H9 (cell line): Measurements from ENCODE around the gene BACH1. TPM values are rescaled to one million over a fixed set of nuclear protein-coding genes. Genes with fewer than 3 reads are reported as not detected.

ENCODE experiments used
- DNase-seq: peaks from one replicate; pipeline ENCODE4 v3.0.0-alpha.2; 2017
- H2AFZ ChIP-seq: one replicate; pipeline ENCODE4 v1.6.1; 2013; ENCODE audit warnings: mild to moderate bottlenecking, low read length, control low read depth, moderate library complexity
- H2AK5ac ChIP-seq: 2 replicates; pipeline ENCODE4 v1.6.1; 2013; ENCODE audit warnings: low read length, control low read depth, mixed read lengths; ENCODE audit not compliant: insufficient read length
- H2BK120ac ChIP-seq: one replicate; pipeline ENCODE4 v1.6.1; 2013; ENCODE audit warnings: low read depth, mild to moderate bottlenecking, low read length, control low read depth, inconsistent platforms; ENCODE audit not compliant: poor library complexity, severe bottlenecking
- H2BK12ac ChIP-seq: 2 replicates; pipeline ENCODE4 v1.6.1; 2013; ENCODE audit warnings: low read length, control low read depth, mixed read lengths, low read depth; ENCODE audit not compliant: insufficient read length
- H2BK15ac ChIP-seq: 2 replicates; pipeline ENCODE4 v1.6.1; 2013; ENCODE audit warnings: low read depth, low read length, control low read depth
- H2BK20ac ChIP-seq: one replicate; pipeline ENCODE4 v1.6.1; 2013; ENCODE audit warnings: low read depth, mild to moderate bottlenecking, low read length, control low read depth, inconsistent platforms; ENCODE audit not compliant: poor library complexity, severe bottlenecking
- H2BK5ac ChIP-seq: 2 replicates; pipeline ENCODE4 v1.6.1; 2013; ENCODE audit warnings: low read length, control low read depth, mixed read lengths; ENCODE audit not compliant: insufficient read length
- H3K14ac ChIP-seq: 2 replicates; pipeline ENCODE4 v1.6.1; 2013; ENCODE audit warnings: low read length, control low read depth; ENCODE audit not compliant: insufficient read depth
- H3K18ac ChIP-seq: 2 replicates; pipeline ENCODE4 v1.6.1; 2013; ENCODE audit warnings: low read depth, mild to moderate bottlenecking, mixed read lengths, low read length, control low read depth; ENCODE audit not compliant: insufficient read length
- H3K23ac ChIP-seq: 2 replicates; pipeline ENCODE4 v1.6.1; 2013; ENCODE audit warnings: low read length, control low read depth, mixed read lengths, low read depth; ENCODE audit not compliant: insufficient read length
- H3K23me2 ChIP-seq: 2 replicates; pipeline ENCODE4 v1.6.1; 2013; ENCODE audit warnings: low read depth, mild to moderate bottlenecking, mixed read lengths, low read length, control low read depth; ENCODE audit not compliant: insufficient read length, poor library complexity, severe bottlenecking
- H3K27ac ChIP-seq: 2 replicates; pipeline ENCODE4 v1.5.1; 2013; ENCODE audit warnings: low read length, control low read depth, mixed read lengths, low read depth; ENCODE audit not compliant: insufficient read length
- H3K27me3 ChIP-seq: 2 replicates; pipeline ENCODE4 v1.6.1; 2013; ENCODE audit warnings: low read length, control low read depth, inconsistent platforms; ENCODE audit not compliant: insufficient read depth
- H3K4ac ChIP-seq: 2 replicates; pipeline ENCODE4 v1.6.1; 2013; ENCODE audit warnings: low read depth, mild to moderate bottlenecking, control low read depth, inconsistent platforms, low read length, moderate library complexity
- H3K4me1 ChIP-seq: 2 replicates; pipeline ENCODE4 v1.6.1; 2013; ENCODE audit warnings: low read length, control low read depth, inconsistent platforms; ENCODE audit not compliant: insufficient read depth
- H3K4me2 ChIP-seq: 2 replicates; pipeline ENCODE4 v1.6.1; 2013; ENCODE audit warnings: low read length, control low read depth, mixed read lengths; ENCODE audit not compliant: insufficient read length, insufficient read depth
- H3K56ac ChIP-seq: 2 replicates; pipeline ENCODE4 v1.6.1; 2013; ENCODE audit warnings: low read depth, mild to moderate bottlenecking, mixed read lengths, low read length, control low read depth; ENCODE audit not compliant: insufficient read length
- H3K79me1 ChIP-seq: 2 replicates; pipeline ENCODE4 v1.6.1; 2013; ENCODE audit warnings: low read depth, mild to moderate bottlenecking, moderate library complexity, low read length, control low read depth, inconsistent platforms; ENCODE audit not compliant: insufficient read depth, poor library complexity, severe bottlenecking
- H3K79me2 ChIP-seq: 2 replicates; pipeline ENCODE4 v1.6.1; 2013; ENCODE audit warnings: low read length, control low read depth, inconsistent platforms; ENCODE audit not compliant: insufficient read depth
- H3K9ac ChIP-seq: 2 replicates; pipeline ENCODE4 v1.6.1; 2013; ENCODE audit warnings: low read length, control low read depth, mixed read lengths; ENCODE audit not compliant: insufficient read length; ENCODE audit errors: extremely low read depth
- H3K9me3 ChIP-seq: one replicate; pipeline ENCODE4 v1.6.1; 2013; ENCODE audit warnings: low read depth, low read length, inconsistent platforms; ENCODE audit not compliant: control insufficient read depth
- H3T11ph ChIP-seq: one replicate; pipeline ENCODE4 v1.6.1; 2013; ENCODE audit warnings: mild to moderate bottlenecking, low read length, control low read depth, inconsistent platforms
- H4K20me1 ChIP-seq: one replicate; pipeline ENCODE4 v1.6.1; 2013; ENCODE audit not compliant: control insufficient read depth, insufficient read length, insufficient read depth
- H4K5ac ChIP-seq: 2 replicates; pipeline ENCODE4 v1.6.1; 2013; ENCODE audit warnings: low read depth, mild to moderate bottlenecking, mixed read lengths, low read length, control low read depth; ENCODE audit not compliant: insufficient read length
- H4K8ac ChIP-seq: replicated peaks from 2 replicates; pipeline ENCODE4 v1.6.1; 2013; ENCODE audit warnings: low read length, control low read depth, mixed read lengths, low read depth; ENCODE audit not compliant: insufficient read length
- H4K91ac ChIP-seq: 2 replicates; pipeline ENCODE4 v1.6.1; 2013; ENCODE audit warnings: low read depth, mild to moderate bottlenecking, moderate library complexity, mixed read lengths, low read length, control low read depth; ENCODE audit not compliant: insufficient read length
- H3K27ac Mint-ChIP-seq, 3 experiments: 2 replicates in 2 of 3; 3 replicates in 1 of 3; pipeline ENCODE4 v1.8.0; 2020 to 2021; ENCODE audit warnings: mixed read lengths in 3 of 3, mild to moderate bottlenecking in 1 of 3, moderate library complexity in 1 of 3
- H3K27me3 Mint-ChIP-seq: 2 replicates; pipeline ENCODE4 v1.8.0; 2021; ENCODE audit warnings: low read depth, mild to moderate bottlenecking, moderate library complexity, mixed read lengths
- H3K36me3 Mint-ChIP-seq, 3 experiments: 2 replicates in 2 of 3; 3 replicates in 1 of 3; pipeline ENCODE4 v1.8.0; 2020 to 2021; ENCODE audit warnings: low read depth in 3 of 3, mixed read lengths in 3 of 3; ENCODE audit not compliant: insufficient read depth in 1 of 3
- H3K4me1 Mint-ChIP-seq, 2 experiments: 2 replicates each; pipeline ENCODE4 v1.8.0; 2020; ENCODE audit warnings: mixed read lengths in 2 of 2
- H3K4me3 Mint-ChIP-seq, 2 experiments: 2 replicates in 1 of 2; 3 replicates in 1 of 2; pipeline ENCODE4 v1.8.0; 2020 to 2021; ENCODE audit warnings: mild to moderate bottlenecking in 2 of 2, mixed read lengths in 2 of 2, moderate library complexity in 1 of 2
- H3K9me3 Mint-ChIP-seq, 2 experiments: 2 replicates in 1 of 2; 3 replicates in 1 of 2; pipeline ENCODE4 v1.8.0; 2020; ENCODE audit warnings: mild to moderate bottlenecking in 2 of 2, mixed read lengths in 2 of 2, moderate library complexity in 1 of 2
- CTCF ChIP-seq: fragments of 200-600 bp; sonication (generic); conservative IDR thresholded peaks from 3 replicates; pipeline ENCODE4 v1.8.0; 2021; ENCODE audit warnings: antibody characterized with exemption, mild to moderate bottlenecking
- WGBS: extraction: QIAGEN DNeasy Blood & Tissue Kit; methylation state at CpG from one replicate; pipeline ENCODE4 v1.1.7; 2013; ENCODE audit warnings: missing lambda C conversion rate, low lambda C conversion rate, mixed read lengths; ENCODE audit not compliant: insufficient read length; ENCODE audit errors: extremely low coverage; 5-methylcytosine and 5-hydroxymethylcytosine counted together
- total RNA-seq: library from RNA; stranded (reverse); gene quantifications from 2 replicates; pipeline ENCODE4 v1.2.1, GENCODE V29; 2021

The BACH1 gene
- total RNA-seq, 1 experiment from 2014 or later = 42.4 TPM

- Mint-ChIP-seq H3K36me3 (no peaks in the 10 kb centered on the region), H3K27me3 (0 out of 2 replicates have a peak, but pooled peaks cover 1% of the 10 kb centered on the region), H3K4me1 (no peaks in the 10 kb centered on the region), H3K27ac (no peak overlapping the region), H3K4me3 (no peak overlapping the region), H3K9me3 (no peaks in the 10 kb centered on the region)
- no peak overlapping the region for H3K23ac ChIP-seq
- H4K5ac ChIP-seq = no peak overlapping the region
- H3T11ph ChIP-seq = no peak overlapping the region
- no peak overlapping the region for H2BK12ac ChIP-seq
- no peaks in the 10 kb centered on the region for H4K20me1 ChIP-seq
- no peak overlapping the region for H4K8ac ChIP-seq
- no peak for DNase-seq
- H4K91ac ChIP-seq = no peak overlapping the region
- no peaks in the 10 kb centered on the region for H3K9me3 ChIP-seq
- no peak overlapping the region for H3K56ac ChIP-seq
- H3K79me1 ChIP-seq = no peaks in the 10 kb centered on the region
- no peaks in the 10 kb centered on the region for H3K4me1 ChIP-seq
- H3K23me2 ChIP-seq = no peaks in the 10 kb centered on the region
- no peak overlapping the region for H2AK5ac ChIP-seq
- no peak overlapping the region for H2BK15ac ChIP-seq
- H3K14ac ChIP-seq = no peak overlapping the region
- H2BK120ac ChIP-seq = no peak overlapping the region
- H2BK5ac ChIP-seq = no peak overlapping the region
- no CpG with 5 or more reads among the region's 7 CpGs for WGBS
- H3K18ac ChIP-seq = no peak overlapping the region
- H3K79me2 ChIP-seq = no peaks in the 10 kb centered on the region
- H3K27ac ChIP-seq = no peak overlapping the region
- no peak overlapping the region for H3K4me2 ChIP-seq
- H2BK20ac ChIP-seq = no peak overlapping the region
- H3K4ac ChIP-seq = no peak overlapping the region
- no peak for TF ChIP-seq CTCF
- H2AFZ ChIP-seq = no peak overlapping the region
- no peak overlapping the region for H3K9ac ChIP-seq
- no peaks in the 10 kb centered on the region for H3K27me3 ChIP-seq
These were observed 36.9 kb upstream of the BACH1 start for GRCh38 chr21:29261555-29262540.
